OCI-LY7 (cell line): Measurements from ENCODE around the gene ZNF587B.
"Not testable (repeated sequence)": the region's sequence is repeated elsewhere in the genome, so short reads cannot be mapped to it uniquely, and the experiment has no call there.

Source experiments
- EZH2phosphoT487 ChIP-seq: fragments of 200-600 bp; sonication (generic); IDR thresholded peaks from 2 replicates; pipeline ENCODE4 v1.6.1; 2018; ENCODE audit warnings: low read depth, borderline replicate concordance, mild to moderate bottlenecking, mixed run types, antibody characterized with exemption, low read length, moderate library complexity, mixed read lengths
- TF ChIP-seq, protein P1 (sequence below): fragments of 200-600 bp; sonication (generic); conservative IDR thresholded peaks from 2 replicates; pipeline ENCODE4 v1.5.1; 2014; ENCODE audit warnings: mild to moderate bottlenecking, antibody characterized with exemption, low read length, moderate library complexity, mixed read lengths

- TF ChIP-seq, protein P1, sequence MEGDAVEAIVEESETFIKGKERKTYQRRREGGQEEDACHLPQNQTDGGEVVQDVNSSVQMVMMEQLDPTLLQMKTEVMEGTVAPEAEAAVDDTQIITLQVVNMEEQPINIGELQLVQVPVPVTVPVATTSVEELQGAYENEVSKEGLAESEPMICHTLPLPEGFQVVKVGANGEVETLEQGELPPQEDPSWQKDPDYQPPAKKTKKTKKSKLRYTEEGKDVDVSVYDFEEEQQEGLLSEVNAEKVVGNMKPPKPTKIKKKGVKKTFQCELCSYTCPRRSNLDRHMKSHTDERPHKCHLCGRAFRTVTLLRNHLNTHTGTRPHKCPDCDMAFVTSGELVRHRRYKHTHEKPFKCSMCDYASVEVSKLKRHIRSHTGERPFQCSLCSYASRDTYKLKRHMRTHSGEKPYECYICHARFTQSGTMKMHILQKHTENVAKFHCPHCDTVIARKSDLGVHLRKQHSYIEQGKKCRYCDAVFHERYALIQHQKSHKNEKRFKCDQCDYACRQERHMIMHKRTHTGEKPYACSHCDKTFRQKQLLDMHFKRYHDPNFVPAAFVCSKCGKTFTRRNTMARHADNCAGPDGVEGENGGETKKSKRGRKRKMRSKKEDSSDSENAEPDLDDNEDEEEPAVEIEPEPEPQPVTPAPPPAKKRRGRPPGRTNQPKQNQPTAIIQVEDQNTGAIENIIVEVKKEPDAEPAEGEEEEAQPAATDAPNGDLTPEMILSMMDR: not testable (repeated sequence)
- not testable (repeated sequence) for TF ChIP-seq EZH2phosphoT487
Observed at GRCh38 chr19:57849666-57850473, 19.8 kb downstream of the ZNF587B start, which contains the start of gene ZNF587.
